NOMO-1 (cell line): ENCODE data around the gene DPH1.
"Not testable (repeated sequence)": the region's sequence is repeated elsewhere in the genome, so short reads cannot be mapped to it uniquely, and the experiment has no call there.

ENCODE experiments used
- DNase-seq, 2 experiments: peaks; one replicate each; lab custom pipeline; 2025; ENCODE audit not compliant: unreplicated experiment in 2 of 2; lab: John Stamatoyannopoulos, UW

The DPH1 gene

GRCh38 chr17:2029911-2030778, at the start of gene DPH1:
TSS of gene DPH1 (plus strand) at chr17:2030153. CDS start at chr17:2030170, 17 bp downstream.
- DNase-seq = peak; percentile 77 to 93

GRCh38 chr17:1980665-1981250, 49.2 kb upstream of the DPH1 start:
- DNase-seq = no peak

DNA sequence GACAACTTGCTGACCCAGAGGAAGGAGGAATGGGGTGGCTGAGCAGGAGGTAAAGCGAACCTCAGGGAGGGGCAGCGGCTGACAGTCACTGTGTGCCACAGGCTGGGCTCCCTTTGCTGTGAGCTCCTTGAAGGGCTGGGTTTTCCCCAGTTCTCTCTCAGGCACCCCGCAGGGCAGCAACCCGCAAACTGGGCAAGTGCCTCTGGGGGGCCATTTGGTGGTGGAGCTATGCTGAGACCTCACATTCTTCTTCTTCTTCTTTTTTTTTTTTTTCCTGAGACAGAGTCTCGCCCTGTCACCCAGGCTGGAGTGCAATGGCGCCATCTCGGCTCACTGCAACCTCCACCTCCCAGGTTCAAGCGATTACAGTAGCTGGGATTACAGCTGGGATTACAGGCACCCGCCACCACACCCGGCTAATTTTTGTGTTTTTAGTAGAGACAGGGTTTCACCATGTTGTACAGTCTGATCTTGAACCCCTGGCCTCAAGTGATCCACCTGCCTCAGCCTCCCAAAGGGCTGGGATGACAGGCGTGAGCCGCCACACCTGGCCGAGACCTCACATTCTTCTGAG, 47.1 kb upstream of the DPH1 start:
- DNase-seq = not testable (repeated sequence)

DNA sequence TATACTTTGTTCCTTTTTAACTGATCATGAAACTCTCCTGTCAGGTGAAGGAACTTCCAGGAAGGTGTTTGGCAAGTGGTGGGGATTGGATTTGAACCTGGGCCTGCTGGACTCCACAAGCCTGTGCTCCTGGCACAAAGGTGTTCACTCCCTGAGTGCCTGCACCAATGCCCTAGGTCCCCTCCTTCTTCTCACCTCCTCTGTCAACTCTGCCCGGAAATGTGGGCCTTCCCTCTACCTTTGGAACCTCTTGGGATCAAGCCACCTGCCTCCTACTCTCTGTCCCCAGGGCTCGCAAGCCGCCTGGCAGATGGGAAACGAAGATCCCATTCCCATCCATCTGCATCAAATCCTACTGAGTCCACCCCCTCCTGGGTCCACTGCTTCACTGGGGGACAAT, 44.9 kb upstream of the DPH1 start:
- no peak for DNase-seq

- DNase-seq = no peak
These were observed 44.3 kb upstream of the DPH1 start for GRCh38 chr17:1985686-1986085.

DNA sequence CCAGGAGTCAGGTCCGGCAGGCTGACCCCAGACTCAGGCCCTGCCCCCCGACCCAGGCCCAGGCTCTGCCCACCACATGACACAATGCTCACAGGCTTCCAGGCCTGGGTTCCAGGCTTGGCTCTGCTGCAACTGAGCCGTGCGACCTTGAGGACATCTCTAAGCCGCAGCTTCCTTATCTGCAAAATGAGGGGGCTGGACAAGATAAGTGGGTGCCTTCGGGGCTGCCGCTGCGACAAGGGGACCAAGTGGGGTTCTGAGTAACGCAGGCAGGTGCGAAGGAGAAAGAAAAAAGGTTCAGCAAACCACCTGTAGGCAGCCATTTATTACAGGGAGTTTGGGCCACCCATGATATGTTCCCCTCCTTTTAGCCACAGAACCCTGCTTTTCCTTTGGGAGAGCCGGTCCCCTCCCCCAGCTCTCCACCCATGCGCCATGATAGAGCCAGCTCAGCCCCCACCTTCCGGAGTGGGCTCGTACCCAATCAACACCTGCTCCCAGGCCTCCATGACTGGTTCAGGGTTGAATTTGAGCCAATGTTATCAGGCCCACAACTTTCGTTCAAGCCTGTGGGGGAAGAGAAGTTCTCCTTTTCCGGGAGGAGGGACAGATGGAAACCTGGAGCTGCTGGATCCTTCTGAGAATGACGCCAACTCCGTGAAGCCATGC, 43.0 kb upstream of the DPH1 start:
- no peak for DNase-seq

DNA sequence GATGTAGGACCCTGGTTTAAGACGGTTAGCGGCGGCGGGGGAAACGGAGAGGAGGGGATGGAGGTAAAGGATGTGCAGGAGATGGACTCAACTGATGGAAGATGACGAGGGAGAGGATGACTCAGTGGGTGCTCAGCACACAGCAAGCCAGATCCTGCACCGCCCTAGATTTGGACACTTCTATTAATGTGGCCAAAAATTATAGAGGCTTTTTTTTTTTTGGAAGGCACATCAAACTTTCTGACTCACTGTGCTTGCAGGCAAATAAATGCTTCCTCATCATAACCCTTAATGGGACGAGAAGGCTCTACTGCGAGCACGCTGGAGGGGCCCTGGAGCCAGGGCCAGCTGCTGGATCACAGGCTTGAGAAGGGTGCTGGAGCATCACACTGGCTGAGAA, 40.8 kb upstream of the DPH1 start:
- no peak for DNase-seq

GRCh38 chr17:1992541-1992940, 37.4 kb upstream of the DPH1 start:
- DNase-seq = no peak

- no peak for DNase-seq
These were observed 35.2 kb upstream of the DPH1 start for GRCh38 chr17:1994707-1995106.

DNA sequence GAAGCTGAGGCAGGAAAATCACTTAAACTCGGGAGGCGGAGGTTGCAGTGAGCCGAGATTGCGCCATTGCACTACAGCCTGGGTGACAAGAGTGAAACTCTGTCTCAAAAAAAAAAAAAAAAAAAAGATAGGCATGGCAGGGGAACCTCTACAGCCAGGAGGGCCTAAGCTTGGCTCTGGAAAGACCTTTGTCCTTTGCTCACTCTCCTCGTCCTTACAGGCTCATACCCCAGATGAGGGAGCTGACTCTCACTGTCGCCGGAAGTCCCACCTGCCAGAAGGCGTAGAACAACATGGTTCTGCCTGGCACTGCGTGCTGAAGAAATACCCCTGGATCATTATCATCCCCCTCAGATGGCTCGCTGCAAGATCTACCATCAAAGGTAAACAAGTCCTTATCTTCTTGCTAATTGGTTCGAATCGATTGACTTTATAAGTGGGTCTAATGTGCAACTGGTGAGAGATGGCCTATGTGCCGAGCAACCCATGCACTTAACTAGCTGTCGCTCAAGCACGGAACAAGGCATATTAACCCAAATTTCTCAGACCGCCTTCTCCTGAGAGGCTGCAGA, 34.5 kb upstream of the DPH1 start:
- DNase-seq = no peak

- DNase-seq = no peak
These were observed 33.8 kb upstream of the DPH1 start for GRCh38 chr17:1995907-1996799.

DNA sequence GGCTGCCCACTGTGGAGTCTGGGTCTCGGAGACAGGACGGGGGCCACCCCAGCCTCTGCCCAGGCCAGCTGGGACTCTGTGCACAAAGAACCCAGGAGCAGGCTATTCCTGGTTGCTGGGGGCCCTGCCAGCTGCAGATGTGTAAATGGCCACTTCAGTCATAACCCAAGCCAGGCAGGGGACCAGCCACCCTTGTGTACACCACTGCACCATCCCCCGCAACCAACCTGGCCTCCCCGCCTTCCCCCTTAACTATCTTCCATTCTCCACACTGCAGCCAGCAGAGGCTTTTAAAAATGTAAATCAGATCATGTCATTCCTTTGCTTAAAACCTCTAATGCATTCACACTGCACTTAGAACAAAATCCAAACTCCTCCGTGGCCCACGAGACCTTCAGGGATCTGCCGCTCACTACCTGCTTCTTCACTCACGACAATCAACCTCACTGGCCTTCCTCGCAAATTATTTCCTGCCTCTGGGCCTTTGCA, 33.1 kb upstream of the DPH1 start:
- DNase-seq = no peak

DNA sequence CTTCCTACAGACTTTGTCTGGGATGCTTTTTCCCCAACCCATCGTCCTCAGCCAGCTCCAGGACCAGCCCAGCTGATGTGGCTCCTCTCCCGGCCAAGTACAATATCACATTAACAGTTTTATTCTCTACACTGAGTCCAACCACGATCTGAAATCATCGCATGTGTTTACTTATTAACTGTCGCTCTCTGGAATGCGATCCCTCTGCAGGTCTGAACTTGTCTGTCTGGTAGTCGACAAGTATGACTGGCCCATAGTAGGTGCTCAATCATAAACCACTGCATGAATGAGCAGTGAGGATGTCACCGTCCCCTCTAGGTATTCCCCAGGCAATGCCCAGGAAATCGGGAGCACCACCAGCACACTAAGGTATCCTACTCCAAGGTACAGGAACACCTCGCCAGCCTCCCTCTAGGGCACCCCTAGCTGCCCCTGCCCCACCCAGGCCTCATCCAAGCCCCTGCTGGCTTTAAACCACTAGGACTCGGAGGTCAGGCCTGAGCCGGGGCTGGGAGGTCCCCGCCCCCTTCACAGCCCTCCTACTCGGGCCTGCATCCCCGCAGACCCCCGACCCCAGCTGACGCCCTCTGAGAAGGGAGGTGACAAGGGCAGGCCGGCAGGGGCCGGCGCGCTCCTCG, 32.5 kb upstream of the DPH1 start:
- no peak for DNase-seq

GRCh38 chr17:1997927-1998742, 31.8 kb upstream of the DPH1 start:
- no peak for DNase-seq

- no peak for DNase-seq
These were observed 30.2 kb upstream of the DPH1 start for GRCh38 chr17:1999557-2000251.

GRCh38 chr17:2002767-2003329, 27.1 kb upstream of the DPH1 start:
- no peak for DNase-seq

DNA sequence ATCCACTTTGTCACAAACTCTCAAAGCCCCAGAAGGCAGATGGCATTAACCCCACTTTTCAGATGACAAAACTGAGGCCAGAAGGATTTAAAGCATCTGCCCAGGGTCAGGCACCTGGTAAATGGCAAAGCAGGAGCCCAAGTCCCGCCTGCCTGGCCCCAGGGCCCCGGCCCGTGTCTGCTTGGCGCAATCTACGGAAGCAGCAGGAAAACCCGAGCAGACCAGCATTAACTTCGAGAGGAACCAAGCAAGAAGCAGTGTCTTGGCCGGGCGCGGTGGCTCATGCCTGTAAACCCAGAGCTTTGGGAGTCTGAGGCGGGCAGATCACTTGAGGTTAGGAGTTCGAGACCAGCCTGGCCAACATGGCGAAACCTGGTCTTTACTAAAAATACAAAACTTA, 26.4 kb upstream of the DPH1 start:
- DNase-seq = no peak
